OCI-LY7 (cell line): Measurements from ENCODE around the gene CLTCL1. TPM values are rescaled to one million over a fixed set of nuclear protein-coding genes. Genes with fewer than 3 reads are reported as not detected.

Experiments used
- BruUV-seq: library from RNA; stranded (reverse); fragments of 400-500 nt; replicated peaks from 2 replicates; lab custom pipeline; 2021; lab: Mats Ljungman, UMichigan
- CTCF ChIA-PET: fragments of 300-600 bp; sonication (Branson Sonifier 250); formaldehyde crosslinking; loops from one replicate; lab custom pipeline; 2022; ENCODE audit warnings: antibody characterized with exemption; ENCODE audit not compliant: unreplicated experiment; lab: Charles Lee
- POLR2A ChIA-PET: fragments of 300-600 bp; sonication (Branson Sonifier 250); formaldehyde crosslinking; loops from one replicate; lab custom pipeline; 2022; ENCODE audit warnings: antibody characterized with exemption; lab: Charles Lee
- DNase-seq: peaks from one replicate; pipeline ENCODE4 v3.0.0-alpha.2; 2015; ENCODE audit warnings: low spot score
- H2AFZ ChIP-seq: fragments of 200-600 bp; sonication (generic), shearing (Covaris generic); 2 replicates; pipeline ENCODE4 v1.6.1; 2014; ENCODE audit warnings: mild to moderate bottlenecking, antibody characterized with exemption, low read length, moderate library complexity
- H3K27ac ChIP-seq: fragments of 200-600 bp; sonication (generic); 2 replicates; pipeline ENCODE4 v1.5.1; 2014; ENCODE audit warnings: mixed run types, low read depth, mild to moderate bottlenecking, moderate library complexity, low read length, inconsistent platforms; ENCODE audit not compliant: poor library complexity, severe bottlenecking
- H3K36me3 ChIP-seq: fragments of 200-600 bp; sonication (generic); 2 replicates; pipeline ENCODE4 v1.6.1; 2014; ENCODE audit warnings: mild to moderate bottlenecking, antibody characterized with exemption, low read length, moderate library complexity, mixed read lengths; ENCODE audit not compliant: insufficient read depth
- H3K4me1 ChIP-seq: fragments of 200-600 bp; sonication (generic); 2 replicates; pipeline ENCODE4 v1.5.1; 2014; ENCODE audit warnings: mild to moderate bottlenecking, low read length; ENCODE audit not compliant: insufficient read depth, poor library complexity, severe bottlenecking
- H3K4me2 ChIP-seq: fragments of 200-600 bp; sonication (generic); 2 replicates; pipeline ENCODE4 v1.6.1; 2014; ENCODE audit warnings: mild to moderate bottlenecking, low read length
- H3K4me3 ChIP-seq: fragments of 200-600 bp; sonication (generic); 2 replicates; pipeline ENCODE4 v1.5.1; 2014; ENCODE audit warnings: mild to moderate bottlenecking, low read depth, low read length; ENCODE audit not compliant: poor library complexity, severe bottlenecking
- H3K79me2 ChIP-seq: fragments of 200-600 bp; sonication (generic); 2 replicates; pipeline ENCODE4 v1.6.1; 2016; ENCODE audit warnings: low read depth, mild to moderate bottlenecking, low read length, moderate library complexity, mixed read lengths; ENCODE audit not compliant: insufficient read depth
- H3K9me2 ChIP-seq: fragments of 200-600 bp; sonication (generic); 2 replicates; pipeline ENCODE4 v1.6.1; 2016; ENCODE audit warnings: mild to moderate bottlenecking, low read length, mixed read lengths; ENCODE audit not compliant: insufficient read depth
- H3K9me3 ChIP-seq: fragments of 200-600 bp; sonication (generic); 2 replicates; pipeline ENCODE4 v1.6.1; 2014; ENCODE audit warnings: mild to moderate bottlenecking, mixed run types, low read length, mixed read lengths
- H4K20me1 ChIP-seq: fragments of 200-600 bp; sonication (generic); 2 replicates; pipeline ENCODE4 v1.6.1; 2014; ENCODE audit warnings: mild to moderate bottlenecking, antibody characterized with exemption, low read length, moderate library complexity, mixed read lengths; ENCODE audit not compliant: insufficient read depth
- CTCF ChIP-seq: fragments of 200-600 bp; sonication (generic); conservative IDR thresholded peaks from 2 replicates; pipeline ENCODE4 v1.5.1; 2014; ENCODE audit warnings: mild to moderate bottlenecking, antibody characterized with exemption, low read length, moderate library complexity, mixed read lengths
- EZH2phosphoT487 ChIP-seq: fragments of 200-600 bp; sonication (generic); IDR thresholded peaks from 2 replicates; pipeline ENCODE4 v1.6.1; 2018; ENCODE audit warnings: low read depth, borderline replicate concordance, mild to moderate bottlenecking, mixed run types, antibody characterized with exemption, low read length, moderate library complexity, mixed read lengths
- intact Hi-C: fragments of 100-400 bp; cut with micrococcal nuclease; formaldehyde crosslinking; loops from one replicate; pipeline ENCODE4 v1.10.0; 2022; ENCODE audit not compliant: unreplicated experiment
- total RNA-seq, 2 experiments: library from RNA; depleted of rRNA in 1 of 2; stranded (reverse); fragments of >200 nt in 1 of 2; shearing (Covaris generic) in 1 of 2; gene quantifications; 2 replicates each; pipeline ENCODE4 v1.2.3, GENCODE V29; 2014 to 2022

CLTCL1 gene
- total RNA-seq, 2 experiments from 2014 or later, result 0.44 to 0.99 TPM

GRCh38 chr22:19336133-19337075 lies 44.9 kb upstream of the CLTCL1 start:
- no peak for DNase-seq
- Histone ChIP-seq H3K36me3 (peaks cover 98% of the 10 kb centered on the region), H3K9me2 (no peaks in the 10 kb centered on the region), H3K4me2 (no peak overlapping the region), H3K9me3 (peaks cover 44% of the 10 kb centered on the region), H3K4me1 (no peaks in the 10 kb centered on the region), H3K27ac (no peak overlapping the region), H2AFZ (no peak overlapping the region), H4K20me1 (no peaks in the 10 kb centered on the region), H3K4me3 (no peak overlapping the region), H3K79me2 (no peaks in the 10 kb centered on the region)
- intact Hi-C loops, result no loop called here
- BruUV-seq, result no TSS peak
- no peak for TF ChIP-seq EZH2phosphoT487
- TF ChIP-seq CTCF, result no peak
- ChIA-PET CTCF (no interaction called here), POLR2A (no interaction called here)

GRCh38 chr22:19331975-19332374 lies 40.5 kb upstream of the CLTCL1 start:
- H2AFZ ChIP-seq, result no peak overlapping the region
- H3K9me2 ChIP-seq, result no peaks in the 10 kb centered on the region
- peaks cover 9% of the 10 kb centered on the region; the same call in 1 of the 2 replicates for H3K9me3 ChIP-seq
- H3K4me1 ChIP-seq, result no peaks in the 10 kb centered on the region
- TF ChIP-seq EZH2phosphoT487 (no peak), CTCF (no peak)
- no peaks in the 10 kb centered on the region for H3K79me2 ChIP-seq
- ChIA-PET POLR2A (no interaction called here), CTCF (no interaction called here)
- H3K36me3 ChIP-seq, result peaks cover 88% of the 10 kb centered on the region
- no peaks in the 10 kb centered on the region for H4K20me1 ChIP-seq
- H3K4me3 ChIP-seq, result no peak overlapping the region
- intact Hi-C loops, result no loop called here
- no peak overlapping the region for H3K27ac ChIP-seq
- no peak overlapping the region for H3K4me2 ChIP-seq
- no TSS peak for BruUV-seq
- DNase-seq, result no peak

- TF ChIP-seq CTCF, result no peak
- TF ChIP-seq EZH2phosphoT487, result no peak
- Histone ChIP-seq H3K9me3 (peaks cover 4% of the 10 kb centered on the region; the same call in 1 of the 2 replicates), H3K4me1 (no peaks in the 10 kb centered on the region), H3K9me2 (no peaks in the 10 kb centered on the region), H3K79me2 (no peaks in the 10 kb centered on the region), H2AFZ (no peak overlapping the region), H4K20me1 (no peaks in the 10 kb centered on the region), H3K27ac (no peak overlapping the region), H3K36me3 (peaks cover 83% of the 10 kb centered on the region), H3K4me3 (no peak overlapping the region), H3K4me2 (no peak overlapping the region)
- no peak for DNase-seq
- BruUV-seq, result no TSS peak
- ChIA-PET CTCF (no interaction called here), POLR2A (no interaction called here)
- intact Hi-C loops, result no loop called here
These were observed 40.0 kb upstream of the CLTCL1 start for GRCh38 chr22:19331474-19331873.
